ENCODE results near the gene HSF4.

DNA sequence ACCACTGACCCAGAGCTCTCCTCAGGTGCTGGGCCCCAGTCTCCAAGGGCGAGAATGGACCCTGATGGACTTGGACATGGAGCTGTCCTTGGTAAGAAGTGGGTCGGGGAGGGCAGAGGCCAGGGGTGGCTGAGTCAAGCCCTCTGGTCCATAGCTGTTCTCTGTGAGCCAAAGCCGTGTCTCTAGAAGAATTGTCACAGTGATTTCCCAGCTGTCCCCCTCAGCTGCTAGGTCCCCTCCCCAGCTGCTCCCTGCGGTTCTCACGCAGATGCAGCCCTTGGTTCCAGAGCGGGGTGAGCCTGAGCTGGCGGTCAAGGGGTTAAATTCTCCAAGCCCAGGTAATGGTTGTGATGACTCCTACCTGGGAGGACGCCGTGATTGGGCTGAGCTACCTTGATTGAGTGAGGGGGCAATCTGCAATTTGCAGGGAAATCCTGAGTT, 4.5 kb downstream of the HSF4 start:
- TF ChIP-seq ZNF138 (tag by site-specific recombination; IDR thresholded peaks at IDR 0.05; ENCODE audit: borderline replicate concordance): no peak
- TF ChIP-seq, protein P1, sequence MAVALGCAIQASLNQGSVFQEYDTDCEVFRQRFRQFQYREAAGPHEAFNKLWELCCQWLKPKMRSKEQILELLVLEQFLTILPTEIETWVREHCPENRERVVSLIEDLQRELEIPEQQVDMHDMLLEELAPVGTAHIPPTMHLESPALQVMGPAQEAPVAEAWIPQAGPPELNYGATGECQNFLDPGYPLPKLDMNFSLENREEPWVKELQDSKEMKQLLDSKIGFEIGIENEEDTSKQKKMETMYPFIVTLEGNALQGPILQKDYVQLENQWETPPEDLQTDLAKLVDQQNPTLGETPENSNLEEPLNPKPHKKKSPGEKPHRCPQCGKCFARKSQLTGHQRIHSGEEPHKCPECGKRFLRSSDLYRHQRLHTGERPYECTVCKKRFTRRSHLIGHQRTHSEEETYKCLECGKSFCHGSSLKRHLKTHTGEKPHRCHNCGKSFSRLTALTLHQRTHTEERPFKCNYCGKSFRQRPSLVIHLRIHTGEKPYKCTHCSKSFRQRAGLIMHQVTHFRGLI (tag by site-specific recombination; IDR thresholded peaks at IDR 0.05): no peak
